GM18505 (cell line): Measurements from ENCODE around the gene EPRS1.
"Not testable (repeated sequence)": the region's sequence is repeated elsewhere in the genome, so short reads cannot be mapped to it uniquely, and the experiment has no call there.

Experiments used
- ATAC-seq: cut with Tn5 transposase; IDR thresholded peaks from one replicate; pipeline ENCODE4 v1.9.1; 2021; ENCODE audit not compliant: unreplicated experiment
- POLR2A ChIP-seq: IDR thresholded peaks from 4 replicates; pipeline ENCODE4 v1.6.1; 2011; ENCODE audit warnings: borderline replicate concordance; ENCODE audit not compliant: insufficient read depth, insufficient read length; ENCODE audit errors: extremely low read depth

The EPRS1 gene

GRCh38 chr1:220062629-220063028 lies 16.3 kb upstream of the EPRS1 start:
- TF ChIP-seq POLR2A = no peak
- ATAC-seq = no peak

GRCh38 chr1:220060876-220061275 lies 14.6 kb upstream of the EPRS1 start:
- TF ChIP-seq POLR2A = no peak
- ATAC-seq = no peak

- TF ChIP-seq POLR2A = no peak
- ATAC-seq = no peak
These were observed 10.1 kb upstream of the EPRS1 start for GRCh38 chr1:220056374-220056773.

- no peak for TF ChIP-seq POLR2A
- no peak for ATAC-seq
These were observed 801 bp downstream of the EPRS1 start for GRCh38 chr1:220045356-220046051.

- ATAC-seq = no peak
- no peak for TF ChIP-seq POLR2A
These were observed 1.5 kb downstream of the EPRS1 start for GRCh38 chr1:220044678-220045355.

- no peak for ATAC-seq
- no peak for TF ChIP-seq POLR2A
These were observed 2.7 kb downstream of the EPRS1 start for GRCh38 chr1:220043646-220044045.

GRCh38 chr1:220040028-220040596 lies 6.2 kb downstream of the EPRS1 start:
- no peak for ATAC-seq
- no peak for TF ChIP-seq POLR2A

- TF ChIP-seq POLR2A = no peak
- no peak for ATAC-seq
These were observed 7.7 kb downstream of the EPRS1 start for GRCh38 chr1:220038640-220039039.

GRCh38 chr1:220037810-220038209 lies 8.5 kb downstream of the EPRS1 start:
- not testable (repeated sequence) for ATAC-seq

- no peak for TF ChIP-seq POLR2A
- ATAC-seq = no peak
These were observed 13.4 kb downstream of the EPRS1 start for GRCh38 chr1:220032911-220033310.

GRCh38 chr1:220031287-220031686 lies 15.0 kb downstream of the EPRS1 start:
- no peak for ATAC-seq
- no peak for TF ChIP-seq POLR2A

- ATAC-seq = no peak
- no peak for TF ChIP-seq POLR2A
These were observed 17.9 kb downstream of the EPRS1 start for GRCh38 chr1:220028346-220028895.

- no peak for TF ChIP-seq POLR2A
- ATAC-seq = no peak
These were observed 27.2 kb downstream of the EPRS1 start for GRCh38 chr1:220019071-220019470.

GRCh38 chr1:220013497-220013896 lies 32.8 kb downstream of the EPRS1 start:
- TF ChIP-seq POLR2A = no peak
- ATAC-seq = peak; percentile 63
